ENCODE data around the gene NOS2. TPM values are rescaled to one million over a fixed set of nuclear protein-coding genes. Genes with fewer than 3 reads are reported as not detected.

Gene NOS2
- total RNA-seq, 1 experiment from 2014 or later: 0.74 TPM

DNA sequence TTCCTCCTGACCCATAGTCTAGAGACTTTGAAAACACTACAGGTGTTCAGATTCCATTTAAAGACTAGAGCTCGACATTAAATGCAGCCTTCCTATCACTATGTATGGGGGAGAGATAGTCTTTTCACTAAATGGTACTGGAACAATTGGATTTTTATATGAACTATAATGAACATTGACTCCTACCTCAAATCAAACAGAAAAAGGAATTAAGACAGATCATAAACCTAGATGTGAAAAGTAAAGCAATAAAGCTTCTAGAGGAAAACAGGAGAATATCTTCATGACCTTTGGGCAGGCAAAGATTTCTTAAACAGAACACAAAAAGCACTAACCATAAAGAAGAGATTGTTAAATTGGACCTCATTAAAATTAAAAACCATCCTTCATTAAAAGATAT is 18.8 kb upstream of the NOS2 start:
- DNase-seq (ENCODE audit: low read depth): no peak

DNA sequence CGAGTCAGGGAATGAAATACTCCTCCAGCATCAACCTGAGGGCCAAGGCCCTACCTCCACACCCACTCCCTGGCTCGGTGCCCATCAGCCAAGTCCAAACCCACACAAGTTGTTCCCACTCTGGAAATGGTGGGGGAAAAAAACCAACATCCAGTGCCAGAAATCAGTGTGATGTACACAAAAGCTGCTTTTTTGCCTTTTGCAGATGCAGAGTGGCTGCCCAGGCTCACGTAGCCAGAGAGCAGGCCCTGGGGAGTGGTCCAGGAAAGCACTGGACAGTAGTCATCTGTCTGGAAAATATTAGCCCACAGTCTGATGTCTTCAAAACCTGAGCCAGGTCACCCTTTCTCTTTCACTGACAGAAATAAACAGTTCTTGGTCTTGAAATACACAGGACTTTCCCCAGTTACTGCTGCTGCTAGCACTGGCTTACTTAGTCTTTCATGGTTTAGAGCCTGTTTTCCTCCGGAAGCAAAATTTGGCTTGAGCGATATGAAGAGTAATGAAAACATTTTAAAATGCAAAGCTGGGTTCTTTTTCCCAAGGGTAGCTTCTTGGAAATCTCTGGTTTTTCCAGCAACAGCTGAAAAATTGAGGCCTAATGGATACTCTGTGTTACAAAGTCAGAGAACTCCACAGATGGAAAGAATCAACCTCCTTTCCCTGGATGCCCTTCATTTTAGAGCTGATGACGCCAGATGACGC is 18.2 kb upstream of the NOS2 start:
- no peak for DNase-seq (ENCODE audit: low read depth)

DNA sequence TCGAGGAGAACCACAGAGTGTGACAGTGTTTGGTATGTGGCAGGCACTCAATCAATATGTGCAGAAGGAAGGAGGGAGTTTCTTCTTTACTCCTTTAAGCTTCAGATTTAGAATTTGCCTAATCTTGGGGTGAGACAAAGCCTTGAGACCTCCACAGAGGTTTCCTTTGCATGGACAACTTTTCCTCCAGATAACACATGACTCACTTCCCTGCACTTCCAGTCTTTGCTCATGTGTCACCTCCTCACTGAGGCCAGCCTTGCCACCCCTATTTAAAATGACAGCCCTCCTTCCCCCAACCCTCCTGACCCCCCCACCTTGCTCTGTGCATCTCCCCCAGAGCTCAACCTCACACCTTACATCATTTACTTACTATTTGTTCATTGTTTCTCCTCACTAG is 17.4 kb upstream of the NOS2 start:
- peak; percentile 57 for DNase-seq (ENCODE audit: low read depth)

DNA sequence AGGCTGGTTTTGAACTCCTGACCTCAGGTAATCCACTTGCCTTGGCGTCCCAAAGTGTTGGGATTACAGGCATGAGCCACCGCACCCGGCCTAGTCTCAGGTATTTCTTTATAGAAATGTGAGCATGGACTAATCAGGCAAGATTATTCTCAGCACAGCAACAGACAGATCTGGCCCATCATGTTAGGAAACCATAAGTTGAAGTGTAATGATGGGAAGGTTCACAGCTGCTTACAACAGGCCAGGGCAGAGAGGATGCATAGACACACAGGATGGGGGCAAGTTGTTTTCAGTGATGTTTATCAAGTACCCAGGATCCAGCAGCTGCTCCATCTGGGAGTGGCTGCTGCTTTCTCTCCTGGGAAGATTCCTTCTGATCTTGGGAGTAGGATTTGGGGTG is 16.6 kb upstream of the NOS2 start:
- no peak for DNase-seq (ENCODE audit: low read depth)

DNA sequence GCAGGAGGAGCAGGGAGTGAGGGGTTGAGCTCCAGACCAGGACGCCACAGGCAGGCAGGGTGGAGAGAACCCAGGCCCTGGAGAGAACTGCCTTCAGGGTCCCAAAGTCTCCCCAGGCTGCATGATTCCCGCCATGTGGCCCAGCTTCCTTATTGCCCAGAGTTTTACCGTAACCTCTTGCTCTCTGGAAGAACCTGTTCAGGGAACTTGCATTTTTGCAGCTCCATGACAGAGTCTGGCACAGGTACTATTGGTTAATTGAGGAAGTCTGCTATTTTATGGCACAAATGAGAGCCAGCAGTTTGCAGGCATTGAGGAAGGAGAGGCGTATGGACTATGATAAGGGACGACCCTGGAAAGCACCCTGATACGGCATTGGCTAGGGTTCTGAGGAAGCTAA is 11.6 kb upstream of the NOS2 start:
- no peak for DNase-seq (ENCODE audit: low read depth)

DNA sequence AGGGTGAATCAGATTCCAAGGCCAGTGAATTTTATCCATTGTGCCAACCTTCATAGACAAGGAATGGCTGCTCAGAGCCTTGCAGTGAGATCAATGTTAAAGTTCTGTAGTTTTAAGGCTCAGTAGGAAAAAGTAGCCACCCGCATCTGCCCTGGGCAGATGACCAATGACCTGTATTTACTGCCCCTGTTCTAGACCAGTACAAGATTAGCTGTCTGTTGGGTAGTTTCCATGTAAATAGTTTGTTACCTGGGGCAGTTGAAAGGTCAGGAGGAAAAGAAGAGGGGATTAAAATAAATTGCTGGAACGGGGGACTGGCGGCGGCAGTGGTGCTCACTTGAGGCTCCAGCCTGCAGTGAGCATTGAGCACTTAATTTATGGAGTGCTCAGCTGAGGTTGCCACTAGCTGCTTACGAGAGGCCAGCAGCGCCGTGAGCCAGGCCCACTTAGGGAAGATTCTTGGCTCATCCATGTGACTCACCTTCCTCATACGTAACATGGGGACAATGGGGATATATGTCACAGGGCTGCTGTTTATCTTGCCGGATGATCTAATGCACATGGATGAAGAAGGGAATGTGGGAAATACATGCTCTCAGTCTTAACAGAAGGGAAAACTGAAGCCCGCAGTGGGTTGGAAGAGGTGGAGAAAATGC is 10.7 kb upstream of the NOS2 start:
- peak; percentile 69 for DNase-seq (ENCODE audit: low read depth)

DNA sequence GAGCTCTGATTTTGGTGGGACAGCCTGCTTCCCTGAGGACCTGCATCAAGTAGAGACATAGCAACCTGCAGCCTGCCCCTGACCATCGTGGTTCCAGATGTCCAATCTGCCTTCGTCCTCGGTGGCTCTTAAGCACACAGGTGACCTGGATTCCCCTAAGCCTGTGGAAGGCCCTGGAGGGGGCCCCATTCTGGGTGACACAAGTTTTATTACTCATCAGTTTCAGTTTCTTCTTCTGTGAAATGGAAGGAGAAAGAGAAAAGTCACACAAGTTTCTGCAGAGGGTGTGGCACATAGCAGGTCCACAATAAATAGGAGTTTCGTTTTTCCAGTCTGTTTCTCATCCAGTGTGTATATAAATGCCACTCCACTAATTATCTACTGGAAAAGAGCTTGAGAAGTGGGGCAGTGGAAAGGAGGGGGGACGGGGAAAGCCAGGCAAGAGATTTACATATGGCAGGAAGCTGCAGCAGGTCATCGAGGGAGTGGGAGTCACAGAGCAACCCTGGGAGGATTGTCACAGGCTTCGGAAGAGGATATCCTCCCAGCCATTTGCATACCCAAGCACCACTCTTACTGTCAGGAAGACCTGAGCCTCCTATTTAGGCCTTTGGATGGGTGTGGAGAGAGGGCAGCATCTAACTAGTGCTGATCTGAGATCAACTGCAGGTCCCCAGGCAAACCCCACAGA is 10.0 kb upstream of the NOS2 start:
- DNase-seq (ENCODE audit: low read depth): no peak

DNA sequence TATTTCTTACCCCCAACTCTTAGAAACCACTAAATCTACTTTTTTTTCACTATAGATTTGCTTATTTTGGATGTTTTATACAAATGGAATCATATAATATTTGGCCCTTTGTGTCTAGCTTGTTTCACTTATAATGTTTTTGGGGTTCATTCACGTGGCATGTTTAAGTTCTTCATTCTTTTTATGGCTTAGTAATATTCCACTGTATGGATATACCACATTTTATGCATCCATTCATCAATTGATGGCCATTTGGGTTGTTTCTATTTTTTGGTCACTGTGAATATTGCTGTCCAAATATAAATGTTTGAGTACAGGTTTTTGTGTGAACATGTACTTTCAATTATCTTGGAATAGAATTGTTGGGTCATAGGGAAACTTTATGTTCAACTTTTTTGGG is 9.2 kb upstream of the NOS2 start:
- no peak for DNase-seq (ENCODE audit: low read depth)

DNA sequence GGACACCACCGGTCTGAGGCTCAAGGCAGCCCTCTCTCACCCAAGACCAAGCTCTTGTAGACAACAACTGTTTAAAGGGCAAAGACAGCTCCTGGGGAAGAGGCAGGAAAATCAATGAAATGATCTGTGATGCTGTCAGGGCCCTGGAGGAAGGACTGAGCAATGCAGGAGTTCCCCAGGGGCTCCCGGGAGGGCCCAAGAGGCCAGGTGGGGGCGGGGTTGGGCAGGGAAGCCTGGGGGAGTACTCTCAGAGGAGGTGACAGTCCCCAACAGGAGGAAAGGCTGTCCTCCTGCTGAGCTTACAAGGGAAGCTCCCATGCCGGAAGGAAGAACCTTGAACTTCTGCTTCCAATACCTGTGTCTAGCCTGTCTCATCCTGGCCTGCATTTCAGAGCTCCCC is 8.3 kb upstream of the NOS2 start:
- no peak for DNase-seq (ENCODE audit: low read depth)

DNA sequence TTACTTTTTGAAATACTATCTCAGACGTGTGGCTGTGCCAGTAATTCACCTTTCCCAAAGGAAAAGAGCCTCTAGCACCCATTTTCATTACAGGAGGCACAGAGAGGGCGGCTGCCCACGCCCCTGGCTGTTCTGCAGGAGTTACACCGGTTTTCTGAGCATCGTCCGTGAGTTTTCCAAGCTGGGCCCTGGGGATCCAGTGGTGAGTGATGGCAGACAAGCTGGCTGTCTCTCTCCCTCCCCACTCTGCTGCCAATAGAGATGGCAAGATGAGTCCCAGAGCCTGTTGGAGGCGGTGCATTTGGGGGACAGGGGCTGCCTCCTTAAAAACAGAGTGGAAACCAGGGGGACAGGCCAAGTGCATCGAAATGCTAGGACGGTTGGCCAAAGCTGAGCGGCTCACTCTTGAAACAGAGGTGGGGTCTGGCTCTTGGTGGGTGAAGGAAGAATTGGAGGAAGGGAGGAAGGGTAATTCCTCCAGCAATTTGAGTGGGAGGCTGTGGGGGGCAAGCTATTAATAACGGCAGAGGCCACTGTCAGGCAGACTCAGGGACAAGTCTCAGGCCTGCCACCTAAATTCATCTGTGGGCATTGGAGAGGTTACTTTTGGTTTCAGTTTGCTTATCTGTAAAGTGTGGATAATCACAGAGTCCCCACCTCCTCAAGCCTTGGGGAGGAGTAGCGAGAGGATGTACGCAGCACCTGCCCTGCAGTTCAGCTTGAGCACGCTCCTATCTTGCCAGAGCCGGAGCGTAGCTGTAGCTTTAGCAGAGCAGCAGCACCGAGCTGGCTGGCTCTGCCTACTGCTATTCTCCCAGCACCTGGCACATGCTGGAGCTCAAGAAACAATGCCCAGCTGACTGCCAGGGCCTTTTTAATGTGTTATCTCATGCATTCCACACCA is 7.5 kb upstream of the NOS2 start:
- DNase-seq (ENCODE audit: low read depth): peak; percentile 43

DNA sequence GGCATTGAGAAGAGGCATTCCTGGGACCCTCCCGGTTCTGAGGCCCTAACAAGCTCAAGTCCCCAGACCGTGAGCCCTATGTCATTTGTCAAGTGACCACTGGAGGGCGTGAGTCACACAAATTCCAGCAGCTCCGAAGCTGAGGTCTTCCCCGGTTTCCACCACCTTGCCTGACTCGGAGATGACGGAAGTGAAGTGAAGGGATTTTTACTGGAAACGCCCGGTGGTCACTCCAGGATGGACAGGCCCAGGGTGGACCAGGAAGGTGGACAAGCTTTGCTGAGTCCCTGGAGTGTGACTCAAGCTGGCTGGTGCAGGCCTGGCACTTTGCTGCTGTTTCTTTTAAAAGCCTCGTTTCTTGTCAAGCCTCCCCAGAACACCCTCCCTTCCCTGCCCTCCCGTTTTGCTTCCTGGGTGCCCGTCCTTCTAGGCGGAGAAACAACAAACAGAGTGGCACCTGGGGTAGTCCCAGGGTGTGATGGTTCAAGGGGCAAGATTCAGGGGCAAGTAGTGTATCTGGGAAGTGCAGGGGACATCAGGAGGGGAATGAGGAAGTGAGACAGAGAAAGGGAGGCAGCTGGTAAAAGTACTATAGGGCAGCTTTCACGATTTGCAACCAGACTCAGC is 5.3 kb upstream of the NOS2 start:
- peak; percentile 87 for DNase-seq (ENCODE audit: low read depth)

DNA sequence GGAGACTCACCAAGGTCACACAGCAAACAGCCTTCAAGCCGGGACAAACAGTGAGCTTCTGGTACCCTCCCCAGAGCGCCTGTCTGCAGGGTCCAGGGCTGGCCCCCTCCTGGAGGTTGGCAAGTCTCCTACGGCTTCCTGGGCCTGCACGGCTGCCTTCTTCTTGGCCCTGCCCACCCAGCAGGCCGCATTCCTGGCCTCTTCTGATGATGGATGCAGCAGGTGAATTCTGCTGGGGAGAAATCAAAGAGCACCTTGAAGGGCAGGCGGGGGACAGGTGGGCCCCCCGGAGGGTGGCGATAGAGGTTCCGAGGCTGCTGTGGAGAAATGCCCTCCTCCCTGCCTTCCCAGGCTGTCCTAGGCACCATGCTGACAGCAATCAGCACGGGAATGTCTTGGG is 3.8 kb upstream of the NOS2 start:
- no peak for DNase-seq (ENCODE audit: low read depth)

DNA sequence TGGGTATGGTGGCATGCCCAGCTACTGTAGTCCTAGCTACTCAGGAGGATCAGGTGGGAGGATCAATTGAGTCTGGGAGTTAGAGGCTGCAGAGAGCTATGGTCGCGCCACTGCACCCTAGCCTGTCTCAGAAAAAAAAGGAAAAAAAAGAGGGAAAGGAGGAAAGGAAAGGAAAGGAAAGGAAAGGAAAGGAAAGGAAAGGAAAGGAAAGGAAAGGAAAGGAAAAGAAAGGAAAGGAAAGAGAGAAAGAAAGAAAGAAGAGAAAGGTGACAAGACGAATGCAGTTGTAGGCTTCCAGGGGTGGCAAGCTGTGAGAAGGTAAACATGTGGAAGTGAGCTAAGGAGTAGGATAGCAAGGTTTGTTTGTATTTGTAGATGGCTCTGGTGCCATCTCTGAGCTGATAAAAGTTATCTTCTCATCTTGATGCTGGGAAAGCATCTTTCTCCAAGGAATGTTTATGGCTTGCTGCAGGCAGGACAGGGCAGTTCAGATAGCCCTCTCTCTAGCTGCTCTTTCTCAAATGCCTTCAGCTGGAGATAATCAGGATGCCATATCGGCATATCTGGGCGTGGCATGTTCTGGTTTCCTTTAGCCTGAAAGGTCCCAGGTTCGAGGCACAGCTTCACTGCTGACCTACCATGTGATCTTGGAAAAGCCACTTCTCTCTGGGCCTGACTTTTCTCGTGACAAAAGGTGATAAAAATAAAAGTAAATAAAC is 2.8 kb upstream of the NOS2 start:
- DNase-seq (ENCODE audit: low read depth): no peak

DNA sequence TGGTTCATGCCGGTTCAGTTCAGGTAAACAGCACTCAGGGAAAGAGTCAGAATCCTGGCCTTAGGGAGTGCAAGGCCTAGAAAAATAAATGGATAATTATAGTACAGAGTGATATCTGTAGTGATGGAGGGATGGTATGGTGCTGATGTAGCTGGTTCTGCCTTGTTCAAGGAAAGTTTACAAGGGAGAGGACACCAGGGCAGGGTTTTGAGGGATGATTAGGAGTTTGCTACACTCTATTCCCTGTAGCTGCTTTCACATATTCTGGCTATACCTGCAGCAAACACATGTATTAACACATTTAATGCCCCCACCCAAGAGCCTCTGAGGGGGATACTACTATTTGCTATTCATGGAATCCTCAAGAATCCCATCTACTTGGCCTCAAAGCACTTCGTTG is 1.7 kb upstream of the NOS2 start:
- no peak for DNase-seq (ENCODE audit: low read depth)

DNA sequence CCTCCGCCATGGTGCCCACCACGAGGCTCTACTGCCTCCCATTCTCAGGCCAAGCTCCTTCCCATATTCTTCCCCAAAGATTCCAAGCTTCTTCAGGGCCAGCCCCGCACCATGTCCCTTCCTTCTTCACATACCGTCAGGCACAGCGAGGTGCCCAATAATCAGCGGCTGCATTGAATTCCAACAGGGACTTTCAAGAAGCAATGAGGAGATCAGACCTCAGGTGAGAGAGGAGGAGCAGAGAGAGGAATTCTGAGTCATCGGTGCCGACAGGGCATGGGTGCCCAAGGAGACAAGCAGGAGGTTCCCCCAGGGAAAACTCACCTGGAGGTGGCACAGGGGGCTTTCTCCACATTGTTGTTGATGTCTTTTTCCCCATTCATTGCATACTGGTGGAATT is 2.0 kb downstream of the NOS2 start:
- no peak for DNase-seq (ENCODE audit: low read depth)

DNA sequence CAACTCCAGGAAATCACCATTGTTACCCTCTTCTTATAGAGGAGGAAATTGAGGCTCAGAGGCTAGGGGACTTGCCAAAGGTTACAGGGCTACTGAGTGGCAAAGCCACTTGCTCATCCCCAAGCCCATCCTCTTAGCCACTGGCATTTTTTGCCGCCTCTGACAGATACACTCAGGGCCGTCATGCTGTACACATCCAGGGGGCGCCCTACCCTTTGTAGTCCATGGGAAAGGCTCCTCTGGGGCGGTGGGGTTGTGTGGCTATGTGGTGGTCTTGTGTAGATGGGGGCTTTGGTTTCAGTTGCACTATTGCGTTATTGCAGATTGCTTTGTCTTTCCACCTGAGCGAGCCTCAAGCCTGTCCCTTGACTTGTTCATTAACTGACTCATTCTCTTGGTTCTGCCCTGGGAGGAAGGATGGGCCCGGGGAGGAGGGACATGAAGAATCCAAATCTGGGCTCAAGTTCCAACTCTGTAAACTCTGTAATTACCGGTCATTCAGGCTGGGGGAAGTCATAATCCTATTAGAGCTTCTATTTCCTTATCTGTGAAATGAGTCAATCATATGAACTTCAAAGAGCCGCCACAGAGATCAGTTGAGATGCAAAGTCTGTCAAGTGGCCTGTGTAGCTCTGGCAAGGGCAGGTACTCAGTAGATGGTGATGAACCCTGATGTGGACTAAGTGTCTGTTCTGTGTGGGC is 2.8 kb downstream of the NOS2 start:
- no peak for DNase-seq (ENCODE audit: low read depth)

DNA sequence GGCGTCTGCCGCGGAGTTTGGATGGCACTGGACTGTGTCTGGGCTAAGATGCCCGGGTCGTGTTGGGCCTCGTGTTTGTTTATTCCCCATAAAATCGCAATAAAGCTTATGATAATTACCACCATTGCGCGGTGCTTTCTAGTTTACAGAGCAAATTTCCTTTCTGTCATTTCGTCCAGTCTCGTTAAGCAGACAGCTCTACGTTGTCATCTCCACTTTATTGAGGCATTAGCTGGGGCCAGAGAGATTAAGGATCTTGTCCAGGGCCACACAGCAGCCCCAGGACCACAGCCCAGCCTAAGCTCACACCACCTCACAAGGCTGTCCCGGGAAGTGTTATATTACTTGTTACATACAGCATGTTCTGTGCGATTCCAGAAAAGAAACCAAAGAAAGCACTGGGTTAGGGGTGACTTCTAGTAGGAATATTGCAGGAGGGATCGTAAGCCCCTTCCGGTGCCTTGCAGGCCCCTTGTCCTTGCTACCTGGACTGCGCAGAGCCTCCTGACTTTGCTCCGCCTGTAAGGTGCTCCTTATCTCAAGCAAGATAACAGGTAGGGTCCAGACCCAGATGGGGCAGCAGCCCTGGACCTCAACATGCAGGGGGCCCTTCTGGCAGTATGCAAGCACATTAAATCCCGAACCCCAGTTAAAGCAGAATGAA is 6.3 kb downstream of the NOS2 start:
- no peak for DNase-seq (ENCODE audit: low read depth)

DNA sequence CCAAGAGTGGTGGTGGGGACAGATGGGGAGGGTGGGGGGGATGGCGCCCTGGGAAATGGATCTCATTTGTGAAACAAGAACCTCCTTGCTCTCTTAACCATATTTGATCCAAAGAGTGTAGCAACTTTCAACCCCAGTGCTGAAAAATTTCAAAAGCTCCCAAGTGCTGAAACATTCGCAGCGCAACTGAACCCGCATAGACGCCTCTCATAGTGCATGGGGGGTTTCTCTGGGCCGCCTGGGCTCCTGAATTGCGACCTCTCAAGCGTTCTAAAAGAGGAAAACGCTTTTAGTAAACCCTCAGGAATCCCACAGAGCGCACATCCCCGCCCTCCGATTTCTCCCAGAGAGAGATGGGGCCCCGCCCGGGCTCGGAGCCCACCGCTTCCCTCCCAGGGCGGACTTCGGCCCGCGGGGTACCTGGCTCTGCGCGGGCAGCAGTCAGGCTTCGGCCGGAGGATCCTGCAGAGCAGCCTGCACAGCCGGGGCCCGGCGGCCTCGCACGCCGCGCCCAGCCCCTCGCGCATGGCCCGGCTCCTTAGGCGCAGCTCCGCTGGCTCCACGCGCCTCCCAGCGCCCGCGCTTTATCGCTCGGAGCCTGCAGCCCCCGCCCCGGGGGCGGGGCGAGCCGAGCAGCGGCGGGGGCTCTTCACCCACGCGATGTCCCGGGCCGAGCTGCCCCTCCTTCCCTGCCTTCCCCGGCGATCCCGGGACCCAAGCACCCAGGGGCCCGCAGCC is 7.0 kb downstream of the NOS2 start:
- peak; percentile 50 for DNase-seq (ENCODE audit: low read depth)

DNA sequence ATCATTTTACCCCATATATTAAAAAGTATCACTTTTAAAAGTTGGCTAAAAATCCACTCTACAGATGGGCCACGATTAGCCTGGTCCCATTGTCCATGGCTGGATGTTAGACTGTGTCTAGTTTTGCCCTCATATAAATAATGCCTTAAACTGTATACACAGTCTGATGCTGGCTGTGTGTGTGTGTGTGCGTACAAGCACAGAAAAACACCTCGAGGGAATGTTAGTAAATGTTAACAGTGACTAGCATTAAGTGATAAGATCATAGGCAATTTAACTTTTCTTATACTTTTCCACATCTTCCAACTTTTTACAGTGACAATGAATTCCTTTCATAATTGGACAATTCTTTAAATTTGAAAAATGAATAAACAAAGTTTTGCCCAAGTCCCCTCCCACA is 8.2 kb downstream of the NOS2 start:
- DNase-seq (ENCODE audit: low read depth): no peak

Data from Daoy (cell line).